IgD-negative memory B cell (primary cell): Measurements from ENCODE around the gene METRN. TPM values are rescaled to one million over a fixed set of nuclear protein-coding genes. Genes with fewer than 3 reads are reported as not detected.

Experiments used
- H3K27ac Mint-ChIP-seq, 3 donors: one replicate each; pipeline ENCODE4 v1.8.0; 2020 to 2022; ENCODE audit warnings: mild to moderate bottlenecking in 3 of 3, mixed read lengths in 3 of 3, moderate library complexity in 1 of 3
- H3K27me3 Mint-ChIP-seq: one replicate; pipeline ENCODE4 v1.8.0; 2021; ENCODE audit warnings: mixed read lengths
- H3K36me3 Mint-ChIP-seq: one replicate; pipeline ENCODE4 v1.8.0; 2020; ENCODE audit warnings: mild to moderate bottlenecking, mixed read lengths
- H3K4me1 Mint-ChIP-seq, 3 donors: one replicate each; pipeline ENCODE4 v1.8.0; 2020 to 2022; ENCODE audit warnings: mixed read lengths in 3 of 3, mild to moderate bottlenecking in 1 of 3
- H3K4me3 Mint-ChIP-seq, 4 donors: one replicate each; pipeline ENCODE4 v1.8.0; 2020 to 2022; ENCODE audit warnings: mild to moderate bottlenecking in 4 of 4, mixed read lengths in 4 of 4, moderate library complexity in 3 of 4
- H3K9me3 Mint-ChIP-seq, 3 donors: one replicate each; pipeline ENCODE4 v1.8.0; 2020 to 2021; ENCODE audit warnings: mixed read lengths in 3 of 3, mild to moderate bottlenecking in 1 of 3
- polyA plus RNA-seq: library from polyadenylated mRNA; unstranded; fragments of 300-500 nt; fragmentation: Illumina TruSeq; gene quantifications from one replicate; pipeline ENCODE4 v1.2.3, GENCODE V29; 2021

METRN gene
- 2.8 TPM for polyA plus RNA-seq

GRCh38 chr16:714558-715476 lies at the start of gene METRN:
Gene METRN, plus strand, starts transcription at chr16:715118. Its CDS starts 172 bp downstream, at chr16:715290.
- Mint-ChIP-seq H3K4me1 (peaks cover 3 to 6% (median 4%) of the 10 kb centered on the region in 3 donors), H3K27me3 (peaks cover 20% of the 10 kb centered on the region), H3K9me3 (no peaks in the 10 kb centered on the region), H3K4me3 (peak within 1 kb of the TSS; percentile 24 to 88 (median 72)), H3K27ac (peak within 1 kb of the TSS; percentile 59 to 89 (median 62)), H3K36me3 (no peaks in the 10 kb centered on the region)

- no peak overlapping the region for H3K27ac Mint-ChIP-seq
- peaks cover 3 to 5% (median 4%) of the 10 kb centered on the region in 3 donors for H3K4me1 Mint-ChIP-seq
- H3K36me3 Mint-ChIP-seq: no peaks in the 10 kb centered on the region
- H3K27me3 Mint-ChIP-seq: no peaks in the 10 kb centered on the region
- H3K9me3 Mint-ChIP-seq: no peaks in the 10 kb centered on the region
- H3K4me3 Mint-ChIP-seq: no peak overlapping the region
These were observed 48.3 kb upstream of the METRN start for GRCh38 chr16:666572-666971.

GRCh38 chr16:667113-667779 lies 47.7 kb upstream of the METRN start:
- Mint-ChIP-seq H3K9me3 (no peaks in the 10 kb centered on the region), H3K27ac (peak overlapping the region; percentile 86 to 91 (median 91)), H3K4me1 (peaks cover 3 to 5% (median 4%) of the 10 kb centered on the region in 3 donors), H3K27me3 (no peaks in the 10 kb centered on the region), H3K4me3 (peak overlapping the region; percentile 71 to 92 (median 79)), H3K36me3 (no peaks in the 10 kb centered on the region)

GRCh38 chr16:667780-668518 lies 47.0 kb upstream of the METRN start, which contains the start of gene RHOT2:
Gene RHOT2, plus strand, starts transcription at chr16:668132. Its CDS starts 68 bp downstream, at chr16:668200.
- H3K4me1 Mint-ChIP-seq: peaks cover 3 to 5% (median 4%) of the 10 kb centered on the region in 3 donors
- no peaks in the 10 kb centered on the region for H3K36me3 Mint-ChIP-seq
- peak within 1 kb of the TSS; percentile 86 to 91 (median 91) for H3K27ac Mint-ChIP-seq
- H3K9me3 Mint-ChIP-seq: no peaks in the 10 kb centered on the region
- H3K27me3 Mint-ChIP-seq: no peaks in the 10 kb centered on the region
- H3K4me3 Mint-ChIP-seq: peak within 1 kb of the TSS; percentile 71 to 92 (median 79)

- H3K27ac Mint-ChIP-seq: peak overlapping the region in 1 of 3 donors; percentile 10
- no peaks in the 10 kb centered on the region for H3K9me3 Mint-ChIP-seq
- no peaks in the 10 kb centered on the region for H3K27me3 Mint-ChIP-seq
- H3K36me3 Mint-ChIP-seq: no peaks in the 10 kb centered on the region
- peaks cover 3 to 5% (median 4%) of the 10 kb centered on the region in 3 donors for H3K4me1 Mint-ChIP-seq
- H3K4me3 Mint-ChIP-seq: peak overlapping the region; percentile 45 to 86 (median 62)
These were observed 46.3 kb upstream of the METRN start for GRCh38 chr16:668519-669171.

DNA sequence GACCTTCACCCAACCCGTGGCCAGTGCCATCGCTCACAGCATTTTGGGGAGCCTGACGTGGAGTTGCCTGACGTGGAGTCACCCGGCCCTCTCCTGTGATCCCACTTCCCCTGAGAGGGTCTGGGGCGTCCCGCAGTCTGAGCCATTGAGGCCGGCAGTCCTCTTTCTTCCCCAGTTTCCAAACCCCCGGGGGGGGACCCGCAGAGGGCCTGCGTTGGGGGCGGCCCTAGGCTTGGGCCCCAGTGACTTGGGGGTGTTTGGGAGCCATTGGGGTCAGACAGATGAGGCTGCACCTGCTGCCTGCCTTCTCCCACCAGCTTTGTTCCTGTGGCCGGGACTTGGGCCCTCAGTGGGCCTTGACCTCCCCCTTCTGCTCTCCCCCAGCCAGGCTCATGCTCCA lies 45.3 kb upstream of the METRN start:
- no peaks in the 10 kb centered on the region for H3K9me3 Mint-ChIP-seq
- H3K27me3 Mint-ChIP-seq: no peaks in the 10 kb centered on the region
- H3K36me3 Mint-ChIP-seq: no peaks in the 10 kb centered on the region
- peaks cover 3 to 5% (median 4%) of the 10 kb centered on the region in 3 donors for H3K4me1 Mint-ChIP-seq
- H3K4me3 Mint-ChIP-seq: peak overlapping the region in 2 of 4 donors; percentile 17 to 58
- peak overlapping the region in 1 of 3 donors; percentile 39 for H3K27ac Mint-ChIP-seq

DNA sequence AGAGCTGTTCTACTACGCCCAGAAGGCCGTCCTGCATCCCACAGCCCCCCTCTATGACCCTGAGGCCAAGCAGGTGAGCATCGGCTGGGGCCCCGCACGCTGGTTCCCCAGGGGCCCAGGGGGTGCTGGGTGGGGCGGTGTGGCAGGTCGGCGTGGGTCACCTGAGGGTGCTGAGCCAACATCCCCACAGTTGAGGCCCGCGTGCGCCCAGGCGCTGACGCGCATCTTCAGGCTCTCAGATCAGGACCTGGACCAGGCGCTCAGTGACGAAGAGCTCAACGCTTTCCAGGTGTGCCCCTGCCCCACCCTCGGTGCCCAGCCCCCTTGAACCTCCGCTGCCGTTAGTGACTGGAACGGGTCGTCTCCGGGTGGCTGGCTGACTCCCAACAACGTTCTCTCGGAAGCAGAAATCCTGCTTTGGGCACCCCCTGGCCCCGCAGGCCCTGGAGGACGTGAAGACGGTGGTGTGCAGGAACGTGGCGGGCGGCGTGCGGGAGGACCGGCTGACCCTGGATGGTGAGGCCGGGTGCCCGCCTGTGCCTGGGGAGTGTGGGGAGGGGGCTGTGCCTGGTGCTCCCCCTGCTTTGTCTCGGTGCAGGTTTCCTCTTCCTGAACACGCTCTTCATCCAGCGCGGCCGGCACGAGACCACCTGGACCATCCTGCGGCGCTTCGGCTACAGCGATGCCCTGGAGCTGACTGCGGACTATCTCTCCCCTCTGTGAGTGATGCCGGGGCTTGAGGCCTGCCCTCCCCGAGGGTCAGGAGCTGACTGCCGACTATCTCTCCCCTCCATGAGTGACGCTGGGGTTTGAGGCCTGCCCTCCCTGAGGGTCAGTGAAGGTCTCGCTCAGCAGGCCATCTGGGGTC lies 44.2 kb upstream of the METRN start:
- Mint-ChIP-seq H3K9me3 (no peaks in the 10 kb centered on the region), H3K36me3 (no peaks in the 10 kb centered on the region), H3K27ac (peak overlapping the region in 1 of 3 donors; percentile 39), H3K27me3 (peaks cover 2% of the 10 kb centered on the region), H3K4me1 (peaks cover 3 to 5% (median 4%) of the 10 kb centered on the region in 3 donors), H3K4me3 (peak overlapping the region in 1 of 4 donors; percentile 78)

DNA sequence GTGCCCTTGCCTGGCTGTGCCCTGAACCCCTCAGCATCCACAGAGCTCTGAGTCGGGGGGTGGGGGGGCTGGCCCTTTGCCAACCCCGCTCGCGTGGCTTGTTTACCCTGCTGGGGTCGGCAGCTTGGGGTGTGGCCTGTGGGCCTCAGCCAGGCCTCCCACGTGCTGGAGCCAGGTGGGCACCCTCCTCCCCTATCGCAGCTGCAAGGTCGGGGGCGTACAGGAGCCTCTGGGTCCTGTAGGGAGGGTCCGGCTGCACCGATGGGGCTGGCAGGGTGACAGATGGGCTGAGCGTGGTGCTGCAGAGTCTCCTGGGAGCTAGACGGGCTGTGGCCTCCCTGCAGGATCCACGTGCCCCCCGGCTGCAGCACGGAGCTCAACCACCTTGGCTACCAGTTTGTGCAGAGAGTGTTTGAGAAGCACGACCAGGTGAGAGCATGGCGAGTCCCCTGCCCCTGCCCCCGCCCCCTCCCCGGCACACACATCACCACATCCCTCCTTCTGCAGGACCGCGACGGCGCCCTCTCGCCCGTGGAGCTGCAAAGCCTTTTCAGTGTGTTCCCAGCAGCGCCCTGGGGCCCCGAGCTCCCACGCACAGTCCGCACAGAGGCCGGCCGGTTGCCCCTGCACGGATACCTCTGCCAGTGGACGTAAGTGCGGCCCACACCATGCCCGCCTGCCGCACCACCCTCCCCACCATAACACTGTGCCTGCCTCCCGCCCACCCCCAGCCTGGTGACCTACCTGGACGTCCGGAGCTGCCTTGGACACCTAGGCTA lies 43.4 kb upstream of the METRN start:
- Mint-ChIP-seq H3K27me3 (peaks cover 2% of the 10 kb centered on the region), H3K4me3 (peak overlapping the region in 1 of 4 donors; percentile 78), H3K36me3 (no peaks in the 10 kb centered on the region), H3K9me3 (no peaks in the 10 kb centered on the region), H3K27ac (no peak overlapping the region), H3K4me1 (peaks cover 3 to 5% (median 4%) of the 10 kb centered on the region in 3 donors)

DNA sequence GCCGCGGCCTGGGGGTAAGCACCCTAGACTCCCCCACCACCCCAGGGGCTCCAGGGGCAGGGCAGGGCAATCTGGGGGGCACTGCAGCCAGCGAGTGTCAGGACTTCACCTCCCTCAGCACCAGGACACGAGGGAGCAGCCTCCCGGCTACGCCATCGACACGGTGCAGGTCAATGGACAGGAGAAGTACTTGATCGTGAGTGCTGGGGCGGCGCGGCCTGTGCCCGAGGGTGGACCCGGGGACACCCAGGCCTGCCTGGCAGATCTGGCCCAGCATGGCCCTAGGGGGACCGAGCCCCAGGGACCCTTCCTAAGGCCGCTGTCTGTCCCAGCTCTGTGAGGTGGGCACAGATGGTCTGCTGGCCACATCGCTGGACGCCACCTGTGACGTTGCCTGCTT lies 42.5 kb upstream of the METRN start:
- Mint-ChIP-seq H3K36me3 (no peaks in the 10 kb centered on the region), H3K4me1 (peaks cover 3 to 9% (median 8%) of the 10 kb centered on the region in 3 donors), H3K27me3 (peaks cover 5% of the 10 kb centered on the region), H3K4me3 (no peak overlapping the region), H3K27ac (peak overlapping the region in 1 of 3 donors; percentile 12), H3K9me3 (no peaks in the 10 kb centered on the region)

DNA sequence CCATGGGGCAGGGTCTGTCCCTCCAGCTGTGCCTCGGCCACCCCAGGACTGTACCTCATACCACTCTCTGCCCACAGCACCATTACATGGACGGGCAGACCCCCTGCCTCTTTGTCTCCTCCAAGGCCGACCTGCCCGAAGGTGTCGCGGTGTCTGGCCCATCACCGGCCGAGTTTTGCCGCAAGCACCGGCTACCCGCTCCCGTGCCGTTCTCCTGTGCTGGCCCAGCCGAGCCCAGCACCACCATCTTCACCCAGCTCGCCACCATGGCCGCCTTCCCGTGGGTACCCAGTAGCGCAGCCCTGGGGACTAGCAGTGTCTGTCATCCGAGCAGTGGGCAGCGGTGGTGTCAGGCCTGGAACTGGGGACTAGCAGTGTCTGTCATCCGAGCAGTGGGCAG lies 42.1 kb upstream of the METRN start:
- Mint-ChIP-seq H3K4me1 (peaks cover 0 to 5% (median 4%) of the 10 kb centered on the region in 3 donors), H3K4me3 (peak overlapping the region in 1 of 4 donors; percentile 38), H3K9me3 (no peaks in the 10 kb centered on the region), H3K27me3 (peaks cover 5% of the 10 kb centered on the region), H3K27ac (peak overlapping the region in 1 of 3 donors; percentile 12), H3K36me3 (no peaks in the 10 kb centered on the region)

- no peaks in the 10 kb centered on the region for H3K36me3 Mint-ChIP-seq
- peak overlapping the region in 1 of 4 donors; percentile 29 for H3K4me3 Mint-ChIP-seq
- H3K27me3 Mint-ChIP-seq: peaks cover 5% of the 10 kb centered on the region
- H3K27ac Mint-ChIP-seq: no peak overlapping the region
- H3K9me3 Mint-ChIP-seq: no peaks in the 10 kb centered on the region
- H3K4me1 Mint-ChIP-seq: peaks cover 0 to 5% (median 3%) of the 10 kb centered on the region in 3 donors
These were observed 41.4 kb upstream of the METRN start for GRCh38 chr16:673399-673991.

GRCh38 chr16:674214-674881 lies 40.6 kb upstream of the METRN start:
- Mint-ChIP-seq H3K27me3 (peaks cover 5% of the 10 kb centered on the region), H3K27ac (peak overlapping the region in 2 of 3 donors; percentile 42 to 77), H3K9me3 (no peaks in the 10 kb centered on the region), H3K36me3 (no peaks in the 10 kb centered on the region), H3K4me1 (peaks cover 0 to 9% (median 7%) of the 10 kb centered on the region in 3 donors), H3K4me3 (peak overlapping the region in 2 of 4 donors; percentile 14 to 35)
